ENCODE results near the gene TPD52L1. TPM values are rescaled to one million over a fixed set of nuclear protein-coding genes. Genes with fewer than 3 reads are reported as not detected.

TPD52L1 gene
- total RNA-seq, 1 experiment from 2014 or later = 12.4 TPM

- TF ChIP-seq CTCF (IDR thresholded peaks at IDR 0.05) = no peak
- no peak for TF ChIP-seq IRF2 (CRISPR knock-in tag; IDR thresholded peaks at IDR 0.05; ENCODE audit: borderline replicate concordance, low read depth)
These were observed 120.4 kb downstream of the TPD52L1 start (continued) for GRCh38 chr6:125273965-125274364.

- peaks cover 6% of the 10 kb centered on the region for H3K4me1 Mint-ChIP-seq
- no peaks in the 10 kb centered on the region for H3K9me3 Mint-ChIP-seq
- H3K27me3 Mint-ChIP-seq (ENCODE audit: low read depth) = no peaks in the 10 kb centered on the region
- DNase-seq (ENCODE audit: low spot score) (no peak), ATAC-seq (no peak)
- TF ChIP-seq IRF1 (CRISPR knock-in tag; IDR thresholded peaks at IDR 0.05) = no peak
- TF ChIP-seq GRHL2 (CRISPR knock-in tag; IDR thresholded peaks at IDR 0.05; ENCODE audit: insufficient replicate concordance, severe bottlenecking) = no peak
- no peak for TF ChIP-seq ZSCAN18 (CRISPR knock-in tag; IDR thresholded peaks at IDR 0.05)
- TF ChIP-seq MAX (CRISPR knock-in tag; IDR thresholded peaks at IDR 0.05) = no peak
- TF ChIP-seq HMGA2 (CRISPR knock-in tag; IDR thresholded peaks at IDR 0.05) = no peak
- CTCF ChIA-PET = no interaction called here
- POLR2A ChIA-PET = no interaction called here
- H3K36me3 Mint-ChIP-seq = peaks cover 22% of the 10 kb centered on the region
- no peak overlapping the region for H3K27ac Mint-ChIP-seq
- H3K4me3 Mint-ChIP-seq = no peak overlapping the region
These were observed 121.4 kb downstream of the TPD52L1 start for GRCh38 chr6:125274935-125275334.

GRCh38 chr6:125275779-125276178, 122.2 kb downstream of the TPD52L1 start:
- ATAC-seq (no peak), DNase-seq (ENCODE audit: low spot score) (no peak)
- TF ChIP-seq ATF2 (CRISPR knock-in tag; IDR thresholded peaks at IDR 0.05; ENCODE audit: borderline replicate concordance, low read depth) = no peak
- TF ChIP-seq ESRRA (CRISPR knock-in tag; IDR thresholded peaks at IDR 0.05; ENCODE audit: borderline replicate concordance) = no peak
- TF ChIP-seq NR3C1 (CRISPR knock-in tag; conservative IDR thresholded peaks at IDR 0.05; ENCODE audit: low read depth) = no peak
- TF ChIP-seq FOXJ3 (CRISPR knock-in tag; IDR thresholded peaks at IDR 0.05; ENCODE audit: borderline replicate concordance) = no peak
- no peak for TF ChIP-seq ZNF396 (CRISPR knock-in tag; IDR thresholded peaks at IDR 0.05; ENCODE audit: borderline replicate concordance)
- TF ChIP-seq EMX1 (CRISPR knock-in tag; IDR thresholded peaks at IDR 0.05) = no peak
- TF ChIP-seq TEAD4 (CRISPR knock-in tag; IDR thresholded peaks at IDR 0.05) = no peak
- TF ChIP-seq ERG (CRISPR knock-in tag; IDR thresholded peaks at IDR 0.05) = no peak
- TF ChIP-seq ZNF671 (CRISPR knock-in tag; IDR thresholded peaks at IDR 0.05) = no peak
- no peak for TF ChIP-seq NR2C2 (CRISPR knock-in tag; IDR thresholded peaks at IDR 0.05)
- Mint-ChIP-seq H3K9me3 (peaks cover 2% of the 10 kb centered on the region), H3K27ac (no peak overlapping the region), H3K4me3 (no peak overlapping the region), H3K36me3 (peaks cover 30% of the 10 kb centered on the region), H3K4me1 (peaks cover 14% of the 10 kb centered on the region), H3K27me3 (ENCODE audit: low read depth) (no peaks in the 10 kb centered on the region)
- CTCF ChIA-PET = no interaction called here
- POLR2A ChIA-PET = no interaction called here

Data from WTC11 (cell line).